ENCODE measurements around the gene CTXND2.

CTXND2 gene

GRCh38 chr1:150961756-150962155 lies 74.8 kb downstream of the CTXND2 start:
- no peak for DNase-seq (ENCODE audit: low spot score)

Data from HuH-7 (cell line).